Neural progenitor cell (in vitro differentiated cells): ENCODE data around the gene ANXA6. TPM values are rescaled to one million over a fixed set of nuclear protein-coding genes. Genes with fewer than 3 reads are reported as not detected.
A peak's percentile ranks its signal among the peaks of the same experiment; 100 is the strongest.

Experiments
- DNase-seq: peaks from one replicate; pipeline ENCODE4 v3.0.0-alpha.2; 2016; ENCODE audit warnings: low spot score
- H2AFZ ChIP-seq: fragments of 200-600 bp; sonication (generic); replicated peaks from 2 replicates; pipeline ENCODE4 v1.6.1; 2016; ENCODE audit warnings: antibody characterized with exemption
- H3F3A ChIP-seq: fragments of 200-600 bp; sonication (generic); 2 replicates; pipeline ENCODE4 v1.6.1; 2016; ENCODE audit warnings: antibody characterized with exemption, low read depth
- H3K27ac ChIP-seq: fragments of 200-600 bp; sonication (generic); 2 replicates; pipeline ENCODE4 v1.5.1; 2016; ENCODE audit warnings: mild to moderate bottlenecking
- H3K27me3 ChIP-seq: fragments of 200-600 bp; sonication (generic); 2 replicates; pipeline ENCODE4 v1.6.1; 2016; ENCODE audit warnings: mild to moderate bottlenecking, moderate library complexity
- H3K36me3 ChIP-seq: fragments of 200-600 bp; sonication (generic); 2 replicates; pipeline ENCODE4 v1.5.1; 2016
- H3K4me1 ChIP-seq: fragments of 200-600 bp; sonication (generic); 2 replicates; pipeline ENCODE4 v1.6.1; 2016; ENCODE audit warnings: mixed run types
- H3K4me2 ChIP-seq: fragments of 200-600 bp; sonication (generic); 2 replicates; pipeline ENCODE4 v1.6.1; 2016
- H3K4me3 ChIP-seq: fragments of 200-600 bp; sonication (generic); 2 replicates; pipeline ENCODE4 v1.5.1; 2016
- H3K79me2 ChIP-seq: fragments of 200-600 bp; sonication (generic); 2 replicates; pipeline ENCODE4 v1.6.1; 2016; ENCODE audit warnings: low read depth
- H3K9ac ChIP-seq: fragments of 200-600 bp; sonication (generic); 2 replicates; pipeline ENCODE4 v1.6.1; 2016
- H3K9me3 ChIP-seq: fragments of 200-600 bp; sonication (generic); 2 replicates; pipeline ENCODE4 v1.5.1; 2016; ENCODE audit warnings: low read depth
- H4K20me1 ChIP-seq: fragments of 200-600 bp; sonication (generic); 2 replicates; pipeline ENCODE4 v1.6.1; 2016; ENCODE audit warnings: low read depth
- H3K27ac Mint-ChIP-seq: 3 replicates; pipeline ENCODE4 v1.8.0; 2021; ENCODE audit warnings: mixed read lengths
- H3K27me3 Mint-ChIP-seq: 2 replicates; pipeline ENCODE4 v1.8.0; 2022; ENCODE audit warnings: low read depth, mild to moderate bottlenecking, inconsistent platforms, moderate library complexity, mixed read lengths; ENCODE audit not compliant: insufficient read depth
- H3K36me3 Mint-ChIP-seq: 3 replicates; pipeline ENCODE4 v1.8.0; 2021; ENCODE audit warnings: mixed read lengths
- H3K4me1 Mint-ChIP-seq: 3 replicates; pipeline ENCODE4 v1.8.0; 2021; ENCODE audit warnings: mixed read lengths
- H3K4me3 Mint-ChIP-seq: 3 replicates; pipeline ENCODE4 v1.8.0; 2021; ENCODE audit warnings: mild to moderate bottlenecking, moderate library complexity, mixed read lengths
- H3K9me3 Mint-ChIP-seq: 3 replicates; pipeline ENCODE4 v1.8.0; 2020; ENCODE audit warnings: mixed read lengths
- EZH2 ChIP-seq: fragments of 200-600 bp; sonication (generic); IDR thresholded peaks from 2 replicates; pipeline ENCODE4 v1.6.1; 2017; ENCODE audit warnings: antibody characterized with exemption, mild to moderate bottlenecking, moderate library complexity
- EZH2phosphoT487 ChIP-seq: fragments of 200-600 bp; sonication (generic); IDR thresholded peaks from 2 replicates; pipeline ENCODE4 v1.6.1; 2017; ENCODE audit warnings: antibody characterized with exemption
- total RNA-seq: library from RNA; depleted of rRNA; stranded (reverse); fragments of >200 nt; gene quantifications from 2 replicates; pipeline ENCODE4 v1.2.3, GENCODE V29; 2015; ENCODE audit warnings: low replicate concordance
- TF ChIP-seq, protein P1 (sequence below): fragments of 200-600 bp; sonication (generic); IDR thresholded peaks from 2 replicates; pipeline ENCODE4 v1.5.1; 2017; ENCODE audit warnings: antibody characterized with exemption, mild to moderate bottlenecking

Gene ANXA6
- total RNA-seq, 1 donor from 2014 or later, result 97.6 TPM

DNA sequence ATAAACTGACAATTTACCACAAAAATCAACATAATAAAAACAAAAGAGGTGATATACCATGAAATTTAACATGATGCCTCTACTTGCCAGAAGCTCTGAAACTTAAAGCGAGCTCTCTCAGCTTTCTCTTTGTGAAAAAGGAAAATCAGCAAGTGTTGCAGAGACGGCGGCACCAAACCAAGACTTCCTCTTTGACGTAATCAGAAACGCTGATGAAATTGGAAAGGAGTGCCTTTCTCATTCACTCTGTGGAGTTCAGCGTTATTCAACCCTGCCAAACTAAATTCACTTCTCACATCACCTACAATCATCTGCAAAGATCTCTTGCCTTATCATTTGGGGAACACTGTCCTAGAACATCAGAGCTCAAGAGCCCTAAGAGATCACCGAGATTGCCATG lies 32.2 kb downstream of the ANXA6 start:
- no peaks in the 10 kb centered on the region for H3K36me3 ChIP-seq
- no peaks in the 10 kb centered on the region for H3F3A ChIP-seq
- no peak overlapping the region for H3K9ac ChIP-seq
- H3K4me1 ChIP-seq, result peaks cover 4% of the 10 kb centered on the region
- H4K20me1 ChIP-seq, result no peaks in the 10 kb centered on the region
- TF ChIP-seq EZH2, result no peak
- no peaks in the 10 kb centered on the region for H3K9me3 Mint-ChIP-seq
- H3K36me3 Mint-ChIP-seq, result peaks cover 41% of the 10 kb centered on the region
- peaks cover 11% of the 10 kb centered on the region for H3K4me1 Mint-ChIP-seq
- H3K4me3 Mint-ChIP-seq, result no peak overlapping the region
- no peaks in the 10 kb centered on the region for H3K27me3 ChIP-seq
- no peak overlapping the region for H3K27ac Mint-ChIP-seq
- no peak overlapping the region for H2AFZ ChIP-seq
- no peak overlapping the region for H3K27ac ChIP-seq
- no peaks in the 10 kb centered on the region for H3K9me3 ChIP-seq
- peaks cover 5% of the 10 kb centered on the region for H3K27me3 Mint-ChIP-seq
- no peak overlapping the region for H3K4me2 ChIP-seq
- no peak for DNase-seq
- H3K79me2 ChIP-seq, result no peaks in the 10 kb centered on the region
- no peak overlapping the region for H3K4me3 ChIP-seq

- H4K20me1 ChIP-seq, result no peaks in the 10 kb centered on the region
Observed at GRCh38 chr5:151123897-151124751, 33.5 kb downstream of the ANXA6 start.

GRCh38 chr5:151122828-151123227 lies 34.8 kb downstream of the ANXA6 start:
- no peaks in the 10 kb centered on the region for H4K20me1 ChIP-seq
- Mint-ChIP-seq H3K27me3 (peaks cover 5% of the 10 kb centered on the region), H3K4me1 (peaks cover 11% of the 10 kb centered on the region), H3K36me3 (peaks cover 38% of the 10 kb centered on the region), H3K9me3 (no peaks in the 10 kb centered on the region), H3K27ac (no peak overlapping the region), H3K4me3 (no peak overlapping the region)
- H3K27me3 ChIP-seq, result no peaks in the 10 kb centered on the region
- no peak overlapping the region for H3K4me2 ChIP-seq
- DNase-seq, result no peak
- H3K9ac ChIP-seq, result no peak overlapping the region
- H3K27ac ChIP-seq, result no peak overlapping the region
- no peaks in the 10 kb centered on the region for H3K9me3 ChIP-seq
- H3K4me1 ChIP-seq, result peaks cover 4% of the 10 kb centered on the region
- TF ChIP-seq, protein P1, sequence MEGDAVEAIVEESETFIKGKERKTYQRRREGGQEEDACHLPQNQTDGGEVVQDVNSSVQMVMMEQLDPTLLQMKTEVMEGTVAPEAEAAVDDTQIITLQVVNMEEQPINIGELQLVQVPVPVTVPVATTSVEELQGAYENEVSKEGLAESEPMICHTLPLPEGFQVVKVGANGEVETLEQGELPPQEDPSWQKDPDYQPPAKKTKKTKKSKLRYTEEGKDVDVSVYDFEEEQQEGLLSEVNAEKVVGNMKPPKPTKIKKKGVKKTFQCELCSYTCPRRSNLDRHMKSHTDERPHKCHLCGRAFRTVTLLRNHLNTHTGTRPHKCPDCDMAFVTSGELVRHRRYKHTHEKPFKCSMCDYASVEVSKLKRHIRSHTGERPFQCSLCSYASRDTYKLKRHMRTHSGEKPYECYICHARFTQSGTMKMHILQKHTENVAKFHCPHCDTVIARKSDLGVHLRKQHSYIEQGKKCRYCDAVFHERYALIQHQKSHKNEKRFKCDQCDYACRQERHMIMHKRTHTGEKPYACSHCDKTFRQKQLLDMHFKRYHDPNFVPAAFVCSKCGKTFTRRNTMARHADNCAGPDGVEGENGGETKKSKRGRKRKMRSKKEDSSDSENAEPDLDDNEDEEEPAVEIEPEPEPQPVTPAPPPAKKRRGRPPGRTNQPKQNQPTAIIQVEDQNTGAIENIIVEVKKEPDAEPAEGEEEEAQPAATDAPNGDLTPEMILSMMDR, result no peak
- no peak for TF ChIP-seq EZH2phosphoT487
- TF ChIP-seq EZH2, result no peak
- no peaks in the 10 kb centered on the region for H3K79me2 ChIP-seq
- H3K36me3 ChIP-seq, result no peaks in the 10 kb centered on the region
- no peak overlapping the region for H2AFZ ChIP-seq
- no peaks in the 10 kb centered on the region for H3F3A ChIP-seq
- H3K4me3 ChIP-seq, result no peak overlapping the region

More at GRCh38 chr5:151123897-151124751, 33.5 kb downstream of the ANXA6 start:
- H3K27me3 ChIP-seq, result no peaks in the 10 kb centered on the region
- H2AFZ ChIP-seq, result no peak overlapping the region
- H3K9ac ChIP-seq, result no peak overlapping the region
- peaks cover 4% of the 10 kb centered on the region for H3K4me1 ChIP-seq
- H3K9me3 Mint-ChIP-seq, result no peaks in the 10 kb centered on the region
- H3K4me1 Mint-ChIP-seq, result peaks cover 11% of the 10 kb centered on the region
- no peaks in the 10 kb centered on the region for H3K36me3 ChIP-seq
- no peak overlapping the region for H3K4me3 Mint-ChIP-seq
- H3K4me2 ChIP-seq, result peak overlapping the region; percentile 13
- H3K36me3 Mint-ChIP-seq, result peaks cover 44% of the 10 kb centered on the region
- peaks cover 5% of the 10 kb centered on the region for H3K27me3 Mint-ChIP-seq
- no peak overlapping the region for H3K27ac ChIP-seq
- TF ChIP-seq EZH2phosphoT487, result no peak
- no peak for TF ChIP-seq EZH2
- TF ChIP-seq, protein P1, result no peak
- H3K79me2 ChIP-seq, result no peaks in the 10 kb centered on the region
- no peaks in the 10 kb centered on the region for H3K9me3 ChIP-seq
- H3K4me3 ChIP-seq, result no peak overlapping the region
- no peaks in the 10 kb centered on the region for H3F3A ChIP-seq
- no peak overlapping the region for H3K27ac Mint-ChIP-seq
- DNase-seq, result peak; percentile 16

DNA sequence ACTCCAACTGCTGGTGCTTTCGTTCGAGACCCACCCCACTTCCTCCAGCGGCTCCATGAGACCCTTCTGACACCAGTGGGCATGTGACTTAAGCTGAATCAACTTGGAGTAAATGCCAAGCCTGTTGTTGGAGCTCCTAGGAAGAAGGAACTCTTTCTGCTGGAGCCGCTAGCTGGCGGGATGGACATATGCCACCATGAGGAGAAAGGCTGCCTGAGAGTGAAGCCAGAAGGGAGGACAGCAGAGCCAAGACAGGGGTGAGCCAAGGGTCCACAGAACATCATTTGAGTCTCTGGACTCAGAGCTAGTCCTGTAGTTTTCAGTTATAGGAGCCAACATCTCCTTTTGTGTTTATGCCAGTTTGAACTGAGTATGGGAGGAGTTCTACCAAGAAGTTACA lies 35.9 kb downstream of the ANXA6 start:
- Mint-ChIP-seq H3K4me3 (no peak overlapping the region), H3K9me3 (no peaks in the 10 kb centered on the region), H3K27ac (no peak overlapping the region), H3K36me3 (peaks cover 30% of the 10 kb centered on the region), H3K27me3 (peaks cover 5% of the 10 kb centered on the region), H3K4me1 (peaks cover 8% of the 10 kb centered on the region)
- no peaks in the 10 kb centered on the region for H3K27me3 ChIP-seq
- H3K9me3 ChIP-seq, result no peaks in the 10 kb centered on the region
- TF ChIP-seq, protein P1, result no peak
- TF ChIP-seq EZH2phosphoT487, result no peak
- TF ChIP-seq EZH2, result no peak
- no peaks in the 10 kb centered on the region for H3K79me2 ChIP-seq
- no peak overlapping the region for H3K4me2 ChIP-seq
- no peak overlapping the region for H3K4me3 ChIP-seq
- H2AFZ ChIP-seq, result no peak overlapping the region
- no peak for DNase-seq
- H4K20me1 ChIP-seq, result no peaks in the 10 kb centered on the region
- no peak overlapping the region for H3K27ac ChIP-seq
- no peak overlapping the region for H3K9ac ChIP-seq
- H3K36me3 ChIP-seq, result no peaks in the 10 kb centered on the region
- peaks cover 4% of the 10 kb centered on the region for H3K4me1 ChIP-seq
- no peaks in the 10 kb centered on the region for H3F3A ChIP-seq
